HG02981 (cell line): ENCODE data around the gene WDR64.
"Not testable (repeated sequence)": the region's sequence is repeated elsewhere in the genome, so short reads cannot be mapped to it uniquely, and the experiment has no call there.

Source experiments
- ATAC-seq: cut with Tn5 transposase; IDR thresholded peaks from one replicate; pipeline ENCODE4 v1.9.1; 2021; ENCODE audit warnings: mild to moderate bottlenecking, moderate library complexity; ENCODE audit not compliant: unreplicated experiment

The WDR64 gene

DNA sequence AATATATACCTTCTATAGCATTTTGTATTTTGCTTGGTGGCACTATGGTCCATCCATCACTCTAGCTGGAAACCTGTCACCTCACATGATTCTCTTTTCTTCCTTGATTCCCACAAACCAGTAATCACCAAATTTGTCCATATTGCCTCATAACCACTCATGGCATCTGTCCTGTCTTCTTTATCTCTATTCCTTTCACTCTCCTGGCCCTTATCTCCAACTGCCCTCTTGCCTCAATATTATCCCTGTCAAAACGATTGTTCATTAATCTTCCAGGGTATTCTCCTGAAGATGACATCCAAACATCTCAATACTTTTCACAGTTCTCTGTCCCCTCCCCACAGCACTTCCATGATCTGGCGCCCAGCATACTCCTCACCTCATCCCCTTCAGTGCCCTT, 46.1 kb downstream of the WDR64 start:
- ATAC-seq = no peak

DNA sequence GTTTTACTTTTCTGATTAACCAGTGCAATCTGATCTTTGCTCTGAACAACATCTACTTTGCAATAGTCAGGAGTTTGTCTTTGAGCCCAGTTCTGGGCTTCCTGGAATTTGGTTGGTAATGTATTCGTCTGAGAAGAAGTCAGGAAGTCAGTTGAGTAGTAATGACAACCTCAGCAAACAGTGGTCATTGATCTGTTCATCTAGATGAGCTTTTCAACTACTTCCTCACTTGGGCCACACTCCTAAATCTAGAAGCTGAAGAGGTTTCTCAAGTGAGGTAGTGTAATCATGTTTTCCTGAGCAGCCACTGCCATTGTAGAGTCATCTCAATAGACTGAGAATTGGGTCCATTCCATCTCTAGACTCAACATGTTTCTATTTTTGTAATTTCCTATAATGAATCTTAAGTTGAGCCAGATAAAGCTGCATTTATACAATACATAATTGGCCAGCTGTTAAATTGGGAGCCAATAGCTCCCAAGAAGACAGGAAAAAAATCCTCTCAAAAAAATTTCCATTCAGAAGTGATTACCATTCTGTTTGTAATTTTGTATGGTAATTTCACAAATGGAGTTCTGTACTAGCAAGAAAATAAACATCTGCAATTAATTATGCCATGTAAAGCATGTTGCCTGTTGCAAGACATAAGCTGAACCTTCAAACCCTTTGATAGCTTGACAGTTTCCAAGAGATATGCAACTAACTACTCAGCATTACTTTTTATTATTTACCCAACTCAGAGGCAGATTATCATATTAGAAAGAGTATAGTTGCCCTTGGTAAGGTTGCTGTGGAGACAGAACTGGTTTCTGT, 49.6 kb downstream of the WDR64 start:
- ATAC-seq = no peak

DNA sequence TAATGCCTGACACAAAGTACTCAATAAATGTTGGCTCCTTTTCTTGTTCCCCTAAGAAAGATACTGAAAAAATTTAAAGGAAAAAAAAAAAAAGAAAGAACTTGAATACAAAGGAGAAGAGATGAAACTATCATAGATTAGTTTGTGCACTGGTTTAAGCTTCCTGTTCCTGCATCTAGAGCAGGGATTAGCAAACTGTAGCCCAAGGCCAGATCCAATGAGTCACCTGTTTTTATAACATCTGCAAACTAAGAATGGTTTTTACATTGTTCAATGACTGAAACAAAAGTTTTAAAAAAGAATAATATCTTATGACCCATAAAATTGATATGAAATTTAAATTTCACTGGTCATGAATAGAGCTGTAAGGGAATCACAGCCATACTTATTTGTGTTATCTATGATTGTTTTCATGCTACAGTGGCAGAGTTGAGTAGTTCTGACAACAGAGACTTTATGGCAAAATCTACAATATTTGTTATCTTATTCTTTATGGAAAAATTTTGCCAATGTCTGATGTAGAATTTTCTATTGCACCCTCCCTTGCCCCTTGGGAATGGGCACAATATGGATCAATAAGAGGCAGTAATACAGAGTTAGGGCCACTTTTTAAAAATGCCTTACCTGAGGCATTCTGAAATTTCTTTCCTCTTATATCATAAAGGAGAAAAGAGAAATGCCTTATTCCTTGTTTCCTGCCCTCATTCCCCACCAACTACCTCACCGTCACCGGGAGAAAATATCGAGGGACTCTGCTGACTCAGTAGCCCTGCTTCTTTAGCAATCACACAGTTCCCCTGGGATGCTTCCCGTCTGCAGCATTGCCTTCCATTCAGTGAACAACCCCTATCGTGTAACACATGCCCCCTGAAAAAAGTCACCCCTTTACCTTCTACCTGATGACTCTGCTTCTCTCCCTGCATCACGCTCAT, 50.6 kb downstream of the WDR64 start:
- no peak for ATAC-seq

DNA sequence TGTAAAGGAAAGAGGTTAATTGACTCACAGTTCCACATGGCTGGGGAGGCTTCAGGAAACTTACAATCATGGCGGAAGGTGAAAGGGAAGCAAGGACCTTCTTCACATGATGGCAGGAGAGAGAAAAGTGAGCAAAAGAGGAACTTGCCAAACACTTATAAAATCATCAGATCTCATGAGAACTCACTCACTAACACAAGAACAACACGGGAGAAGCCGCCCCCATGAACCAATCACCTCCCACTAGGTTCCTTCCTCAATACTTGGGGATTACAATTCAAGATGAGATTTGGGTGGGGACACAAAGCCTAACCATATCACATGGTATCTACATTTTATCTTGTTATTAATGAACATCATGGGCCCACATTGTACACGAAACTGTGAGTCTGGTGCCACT, 51.7 kb downstream of the WDR64 start:
- not testable (repeated sequence) for ATAC-seq

DNA sequence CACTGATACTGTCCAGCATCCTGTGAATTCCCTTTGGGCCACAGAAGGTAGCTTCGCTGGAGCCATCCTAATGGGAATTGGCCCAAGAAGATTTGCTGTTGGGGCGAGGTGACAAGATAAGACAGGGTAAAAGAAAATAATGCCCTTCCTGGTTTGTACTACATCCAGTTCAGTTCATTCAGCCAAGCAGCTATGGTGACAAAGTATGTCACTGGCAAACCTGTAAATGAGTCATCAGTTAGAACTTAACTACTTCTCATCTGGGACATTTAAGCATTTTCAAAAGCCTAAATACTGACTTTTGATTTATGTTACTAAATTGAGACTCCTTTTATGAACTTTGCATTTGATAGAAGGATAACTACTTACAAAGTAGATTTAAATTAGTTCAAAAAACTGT, 54.2 kb downstream of the WDR64 start:
- ATAC-seq = no peak

DNA sequence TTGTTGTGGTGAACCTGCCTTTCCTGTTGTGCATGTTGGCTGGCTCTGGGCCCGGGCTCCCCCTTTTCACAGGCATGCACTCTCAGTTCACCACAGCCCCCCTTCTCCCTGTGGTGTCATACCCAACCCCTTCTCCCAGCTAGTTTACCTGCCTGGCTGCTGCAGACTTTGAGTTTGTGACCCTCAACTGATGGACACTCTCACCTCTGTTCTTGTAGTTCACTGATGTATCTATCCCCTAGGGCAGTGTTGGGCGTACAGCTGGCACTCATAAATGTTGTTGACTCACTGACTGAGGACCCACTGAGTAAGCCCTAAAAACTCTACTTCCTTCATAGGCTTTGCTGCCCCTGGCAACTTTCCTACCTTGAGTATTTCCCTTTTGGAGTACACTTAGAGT, 54.9 kb downstream of the WDR64 start:
- ATAC-seq = no peak

DNA sequence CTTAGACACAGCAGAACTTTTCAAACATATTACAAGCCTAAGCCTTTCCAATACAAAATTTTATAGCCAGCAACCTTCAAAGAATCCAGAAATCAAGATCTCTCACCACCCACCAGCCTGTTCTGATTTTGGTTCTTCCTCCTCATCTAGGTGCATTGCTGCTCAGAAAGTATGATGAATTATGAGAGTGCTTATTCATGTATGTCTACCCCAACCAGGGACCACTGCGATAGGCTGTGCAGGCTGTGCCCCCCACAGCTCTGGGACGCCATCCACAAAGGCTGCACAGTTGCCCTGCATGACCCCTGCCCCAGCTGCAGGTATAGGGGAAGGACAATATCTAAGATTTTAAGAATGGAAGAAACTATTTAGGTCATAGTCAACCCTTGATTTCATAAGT, 55.4 kb downstream of the WDR64 start:
- ATAC-seq = no peak

DNA sequence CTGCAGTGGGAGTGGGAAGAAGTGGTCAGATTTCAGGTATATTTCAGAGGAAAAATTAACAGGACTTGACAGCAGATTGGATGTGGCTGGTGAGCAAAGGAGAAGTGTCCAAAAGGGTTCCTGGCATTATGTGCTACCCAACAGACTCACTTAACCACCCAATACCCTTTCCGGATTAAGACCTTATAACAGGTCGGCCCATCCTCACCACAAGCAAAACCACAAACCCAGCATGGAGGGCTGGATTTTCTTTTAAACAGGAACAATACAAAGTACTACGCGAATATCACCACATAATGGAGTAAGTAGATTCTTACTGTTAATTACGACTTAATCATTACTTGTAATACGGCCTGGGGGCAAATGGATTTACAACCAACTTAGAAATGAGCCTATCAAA, 59.2 kb downstream of the WDR64 start:
- no peak for ATAC-seq

DNA sequence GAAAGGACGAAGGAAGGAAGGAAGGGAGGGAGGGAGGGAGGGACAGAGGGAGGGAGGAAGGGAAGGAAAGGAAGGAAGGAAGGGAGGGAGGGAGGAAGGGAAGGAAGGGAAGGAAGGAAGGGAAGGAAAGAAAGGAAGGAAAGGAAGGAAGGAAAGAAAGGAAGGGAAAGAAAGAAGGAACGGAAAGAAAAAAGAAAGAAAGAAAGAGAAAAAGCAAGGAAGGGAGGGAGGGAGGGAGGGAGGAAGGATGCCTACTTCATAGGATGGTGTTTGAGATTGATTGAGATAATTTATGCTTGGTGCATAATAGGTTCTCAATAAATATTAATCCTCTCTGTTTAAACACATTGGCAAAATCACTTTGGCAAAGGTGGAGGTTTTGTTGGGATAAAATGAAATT, 61.2 kb downstream of the WDR64 start:
- no peak for ATAC-seq

DNA sequence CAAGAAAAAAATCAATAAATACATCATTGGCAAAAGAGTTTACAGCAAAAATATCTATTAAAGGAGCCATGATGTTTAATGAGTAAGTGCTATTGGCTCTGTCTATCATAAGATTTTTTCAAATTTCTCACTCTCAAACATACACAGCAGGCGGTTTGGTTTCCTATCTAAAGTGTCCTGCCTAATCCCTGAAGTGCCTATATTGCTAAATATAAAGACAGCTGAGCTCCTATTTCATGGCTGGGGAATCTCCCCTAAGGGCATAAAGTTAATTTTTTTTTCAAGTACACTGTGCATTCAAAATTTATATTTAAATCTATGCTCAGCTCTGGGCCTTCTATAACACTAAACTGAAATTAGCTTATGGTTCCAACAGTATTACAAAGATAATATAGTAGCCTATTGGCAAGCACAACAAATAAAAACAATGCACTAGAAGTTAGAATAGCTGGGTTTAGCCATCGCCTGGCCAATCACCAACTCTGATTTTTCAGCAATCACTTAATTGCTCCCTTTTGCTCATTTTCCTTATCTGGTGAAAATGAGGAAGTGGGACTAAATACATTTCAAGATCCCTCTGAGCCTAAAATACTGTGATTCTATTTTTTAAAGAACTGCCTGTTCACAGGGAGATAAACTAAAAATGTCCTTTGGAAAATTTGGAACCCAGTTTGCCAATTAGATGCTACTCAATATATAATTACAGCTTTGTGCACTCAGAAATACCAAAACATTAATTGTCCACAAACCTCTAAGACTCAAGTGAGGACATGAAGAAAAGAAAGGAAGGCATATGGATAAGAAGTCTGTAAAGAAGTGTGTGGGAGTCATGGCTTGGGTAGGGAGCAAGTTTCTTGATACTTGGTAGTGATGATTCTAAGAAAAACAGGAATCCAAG, 62.5 kb downstream of the WDR64 start:
- ATAC-seq = no peak

DNA sequence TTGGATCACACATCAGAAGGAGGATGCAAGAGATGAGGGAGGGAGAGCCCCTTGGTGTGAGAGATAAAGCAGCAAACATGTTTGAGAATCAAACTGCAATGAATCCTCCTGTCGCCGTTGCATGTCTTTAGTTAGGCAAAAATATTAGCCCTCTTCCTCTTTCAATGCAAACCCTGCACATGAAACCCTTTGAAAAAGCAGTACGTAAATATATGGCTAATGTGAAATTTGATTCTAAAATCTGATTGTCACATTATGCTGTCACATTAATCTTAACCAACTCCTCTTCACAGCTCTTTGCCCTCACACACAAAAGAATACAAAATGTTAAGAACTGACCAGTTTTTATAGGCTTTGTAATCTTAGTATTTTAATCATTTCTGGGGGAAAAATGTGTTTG, 63.4 kb downstream of the WDR64 start:
- ATAC-seq = no peak

DNA sequence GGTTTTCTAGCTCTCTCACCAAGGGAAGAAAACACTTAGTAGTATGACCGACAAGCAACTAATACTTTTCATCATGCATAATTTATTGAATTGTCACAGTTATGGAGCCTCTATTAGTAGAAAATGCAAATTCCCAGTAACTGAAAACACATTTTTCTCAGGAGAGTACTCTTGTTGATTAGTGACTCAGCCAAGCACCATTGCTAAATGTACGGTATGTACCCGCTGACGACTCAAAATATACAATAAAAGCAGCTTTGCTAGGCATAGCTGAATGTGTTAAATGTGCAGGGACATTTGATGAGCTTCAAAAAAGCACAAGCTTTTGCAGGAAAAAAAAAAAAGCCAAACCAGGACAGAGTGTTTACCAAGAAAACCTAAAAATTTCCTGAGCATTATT, 63.9 kb downstream of the WDR64 start:
- no peak for ATAC-seq

DNA sequence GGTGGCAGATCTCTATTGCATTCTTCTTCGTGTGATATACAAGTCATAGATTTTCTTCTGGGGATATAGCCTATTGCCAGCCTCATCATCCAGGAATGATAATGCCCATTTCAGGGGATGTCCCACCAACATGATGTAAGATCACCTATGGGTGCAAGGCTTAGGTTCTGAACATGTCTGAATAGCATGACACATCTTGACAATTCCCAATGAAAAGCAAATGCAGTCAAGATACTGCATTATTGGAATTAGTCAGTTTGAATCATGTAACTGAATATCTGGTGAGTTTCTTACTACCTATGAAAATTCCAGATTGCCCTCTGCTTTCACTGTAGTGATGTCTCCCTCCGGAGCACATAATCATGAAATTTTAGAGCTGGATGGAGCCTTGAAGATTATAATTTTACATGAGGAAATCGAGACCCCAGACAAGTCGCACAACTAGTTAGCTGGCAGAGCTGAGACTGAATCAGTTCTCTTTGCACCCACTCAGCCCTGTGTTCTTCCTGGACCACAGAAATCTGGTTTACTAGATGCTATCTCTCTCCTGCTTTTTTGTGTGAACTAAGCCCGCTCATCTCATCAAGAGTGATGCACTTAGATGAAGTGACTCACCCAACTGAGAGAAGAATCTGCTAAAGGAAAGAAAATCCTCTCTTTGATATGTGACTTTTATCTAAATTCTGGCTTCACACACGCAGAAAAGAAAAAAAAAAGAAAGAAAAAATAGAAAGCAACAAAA, 65.0 kb downstream of the WDR64 start:
- no peak for ATAC-seq

DNA sequence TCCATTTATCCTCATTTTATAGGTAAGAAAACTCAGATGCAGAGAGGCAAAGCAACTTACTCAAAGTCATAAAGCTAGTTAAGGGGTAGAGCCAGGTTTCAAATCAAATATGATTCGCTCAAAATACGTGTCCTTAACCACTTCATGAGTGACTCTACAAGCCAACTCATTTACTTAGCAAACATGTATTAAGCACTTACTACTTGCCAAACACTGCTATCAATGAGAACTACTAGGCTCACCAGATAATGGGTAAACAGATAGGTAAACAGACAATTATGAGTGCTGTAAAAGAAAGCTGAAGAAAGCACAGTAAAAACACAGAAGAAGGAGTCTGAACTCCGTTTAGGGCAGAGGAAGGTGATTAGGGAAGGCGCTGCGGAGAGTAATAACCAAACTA, 65.9 kb downstream of the WDR64 start:
- no peak for ATAC-seq

DNA sequence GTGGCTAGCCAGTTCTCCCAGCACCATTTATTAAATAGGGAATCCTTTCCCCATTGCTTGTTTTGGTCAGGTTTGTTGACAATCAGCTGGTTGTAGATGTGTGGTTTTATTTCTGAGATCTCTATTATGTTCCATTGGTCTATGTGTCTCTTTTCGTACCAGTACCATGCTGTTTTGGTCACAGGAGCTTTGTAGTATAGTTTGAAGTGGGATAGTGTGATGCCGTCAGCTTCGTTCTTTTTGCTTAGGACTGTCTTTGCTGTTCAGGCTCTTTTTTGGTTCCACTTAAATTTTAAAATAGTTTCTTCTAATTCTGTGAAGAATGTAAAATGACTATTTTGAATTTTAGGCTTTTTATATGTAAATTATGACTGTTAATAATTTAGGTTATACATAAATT, 68.9 kb downstream of the WDR64 start:
- no peak for ATAC-seq

DNA sequence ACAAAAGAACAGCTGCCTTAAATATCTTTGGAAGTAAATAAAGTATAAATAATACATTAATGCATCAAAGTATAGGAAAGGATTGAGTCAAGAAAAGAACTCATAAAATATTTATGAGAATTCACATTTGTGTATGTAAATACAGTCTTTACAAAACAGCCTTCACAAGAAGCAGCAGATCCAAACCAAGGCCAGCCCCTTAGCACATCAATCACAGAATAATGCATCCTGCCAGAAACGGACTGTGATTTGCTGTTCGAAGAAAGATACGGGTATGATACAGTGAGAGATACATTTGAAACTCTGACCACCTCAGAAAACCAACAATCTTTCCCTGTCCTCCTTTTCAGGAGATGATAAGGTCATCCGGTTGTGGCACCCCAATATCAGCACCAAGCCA, 70.9 kb downstream of the WDR64 start:
- ATAC-seq = no peak

DNA sequence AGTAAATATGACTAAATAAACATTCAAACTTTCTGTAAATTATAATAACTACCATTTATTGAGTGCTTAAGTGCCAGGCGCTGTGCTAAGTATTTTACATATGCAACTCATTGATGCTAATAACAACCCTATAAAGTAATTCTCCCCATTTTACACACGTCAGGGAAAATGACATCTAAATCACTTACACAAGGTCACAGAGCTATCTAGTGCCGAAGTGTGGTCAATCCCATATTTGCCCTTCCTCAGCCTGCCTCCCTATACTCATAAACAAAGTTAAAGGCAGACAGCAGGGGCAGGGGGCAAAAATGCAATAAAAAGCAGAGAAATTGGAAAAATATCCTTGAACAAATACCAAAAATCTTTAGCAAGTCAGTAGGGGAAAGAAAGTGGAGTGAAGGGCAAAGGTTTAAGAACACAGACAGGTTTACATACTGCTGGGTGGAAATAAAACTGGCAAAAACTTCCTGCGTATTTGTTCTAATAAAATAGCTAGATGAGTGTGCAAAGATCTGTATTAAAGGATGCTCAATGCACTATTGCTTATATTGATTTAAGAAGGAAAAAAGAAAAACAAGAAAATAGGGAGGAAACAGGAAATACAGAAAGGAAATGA, 72.8 kb downstream of the WDR64 start:
- ATAC-seq = no peak

DNA sequence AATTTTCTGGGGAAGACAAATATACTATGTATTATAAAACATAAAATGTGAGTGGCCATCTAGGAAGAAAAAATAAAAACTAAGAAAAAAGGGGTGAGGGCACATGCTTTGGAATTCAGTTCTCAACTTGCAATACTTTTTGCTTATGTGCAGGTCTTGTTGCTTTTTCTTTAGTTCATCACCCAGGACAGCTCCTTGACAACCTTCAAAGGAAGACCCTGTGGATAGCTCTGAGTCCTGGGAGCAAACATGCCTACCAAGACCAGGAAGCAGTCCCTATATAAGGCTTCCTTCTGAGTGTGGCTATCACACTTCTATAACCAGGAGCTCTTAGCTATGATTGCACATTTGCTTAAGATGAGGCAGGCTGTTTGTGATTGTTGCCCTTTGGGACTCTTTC, 78.0 kb downstream of the WDR64 start:
- ATAC-seq = no peak

DNA sequence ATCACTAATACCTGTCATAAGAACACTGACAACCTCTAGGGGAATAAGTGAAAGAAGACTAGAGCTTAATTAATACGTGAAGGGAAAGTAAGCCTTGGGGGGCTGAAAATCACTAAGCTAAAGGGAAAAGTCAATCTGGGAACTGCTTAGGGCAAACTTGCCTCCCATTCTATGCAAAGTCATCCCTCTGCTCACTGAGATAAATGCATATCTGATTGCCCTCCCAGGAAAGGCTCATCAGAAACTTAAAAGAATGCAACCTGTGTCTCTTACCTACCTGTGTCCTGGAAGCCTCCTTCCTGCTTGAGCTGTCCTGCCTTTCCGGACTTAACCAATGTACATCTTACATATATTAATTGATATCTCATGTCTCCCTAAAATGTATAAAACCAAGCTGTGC, 81.8 kb downstream of the WDR64 start:
- ATAC-seq = no peak

DNA sequence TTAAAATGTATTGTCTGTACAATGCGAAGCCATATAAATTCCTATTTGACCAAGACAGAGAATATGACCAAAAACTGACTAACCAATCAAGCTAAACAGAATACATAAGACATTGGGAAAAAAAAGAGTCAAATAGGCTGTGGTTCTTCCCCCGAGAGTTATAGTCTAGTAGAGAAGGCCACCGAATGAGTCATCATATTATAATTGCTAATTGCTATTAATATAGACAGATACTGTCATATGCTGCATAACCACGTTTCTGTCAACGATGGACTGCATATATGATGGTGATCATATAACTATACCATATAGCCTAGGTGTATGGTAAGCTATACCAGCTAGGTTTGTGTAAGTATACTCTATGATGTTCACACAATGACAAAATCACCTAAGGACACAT, 82.5 kb downstream of the WDR64 start:
- ATAC-seq = no peak
